Glutamatergic neuron (in vitro differentiated cells): ENCODE data around the gene ADAMTSL1. TPM values are rescaled to one million over a fixed set of nuclear protein-coding genes. Genes with fewer than 3 reads are reported as not detected.

Source experiments
- DNase-seq: peaks from one replicate; pipeline ENCODE4 v3.0.0; 2022
- H3K27ac Mint-ChIP-seq: one replicate; pipeline ENCODE4 v1.8.0; 2020; ENCODE audit warnings: mild to moderate bottlenecking, mixed read lengths, inconsistent platforms; ENCODE audit not compliant: unreplicated experiment
- H3K27me3 Mint-ChIP-seq: one replicate; pipeline ENCODE4 v1.8.0; 2020; ENCODE audit warnings: mild to moderate bottlenecking, moderate library complexity, mixed read lengths, inconsistent platforms; ENCODE audit not compliant: unreplicated experiment
- H3K36me3 Mint-ChIP-seq: one replicate; pipeline ENCODE4 v1.8.0; 2020; ENCODE audit warnings: mild to moderate bottlenecking, mixed read lengths, inconsistent platforms; ENCODE audit not compliant: unreplicated experiment
- H3K4me1 Mint-ChIP-seq: one replicate; pipeline ENCODE4 v1.8.0; 2020; ENCODE audit warnings: mild to moderate bottlenecking, low read depth, mixed read lengths, inconsistent platforms; ENCODE audit not compliant: unreplicated experiment
- H3K4me3 Mint-ChIP-seq: one replicate; pipeline ENCODE4 v1.8.0; 2020; ENCODE audit warnings: mild to moderate bottlenecking, mixed read lengths, inconsistent platforms; ENCODE audit not compliant: unreplicated experiment
- H3K9me3 Mint-ChIP-seq: one replicate; pipeline ENCODE4 v1.8.0; 2020; ENCODE audit warnings: mild to moderate bottlenecking, moderate library complexity, mixed read lengths, inconsistent platforms; ENCODE audit not compliant: unreplicated experiment
- total RNA-seq: library from RNA; stranded (reverse); fragmentation: NEBNext Ultra II Directional; extraction: Animal tissue kit (Norgen Biotek cat#: 25700); gene quantifications from one replicate; pipeline ENCODE4 v1.2.1, GENCODE V29; 2021; ENCODE audit not compliant: unreplicated experiment
- TF ChIP-seq, protein P1 (sequence below): fragments of 200-600 bp; sonication (generic); IDR thresholded peaks from one replicate; pipeline ENCODE4 v1.5.0; 2021; ENCODE audit not compliant: partially characterized antibody, unreplicated experiment

ADAMTSL1 gene
- total RNA-seq, 1 donor from 2014 or later = 0.91 TPM

DNA sequence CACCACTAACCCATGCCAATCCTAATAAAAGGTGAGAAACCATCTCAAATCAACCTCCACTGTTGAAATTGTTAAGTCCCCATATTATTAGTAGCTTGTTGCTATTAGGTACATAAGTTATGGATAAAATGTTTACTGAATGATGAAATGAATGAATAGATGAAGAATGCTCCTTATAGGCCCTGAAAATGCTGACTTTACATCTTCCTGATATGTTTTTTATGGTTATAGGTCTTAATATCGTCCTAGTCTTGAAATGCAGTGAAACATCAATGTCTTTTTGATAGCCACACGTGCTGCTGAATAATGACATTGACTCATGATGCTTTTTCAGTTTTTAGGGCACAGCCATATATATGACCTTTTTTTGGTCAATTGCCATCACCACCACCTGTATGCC, 281.3 kb downstream of the ADAMTSL1 start:
- Mint-ChIP-seq H3K9me3 (no peaks in the 10 kb centered on the region), H3K4me3 (no peak overlapping the region), H3K36me3 (no peaks in the 10 kb centered on the region), H3K4me1 (no peaks in the 10 kb centered on the region), H3K27ac (no peak overlapping the region), H3K27me3 (no peaks in the 10 kb centered on the region)
- TF ChIP-seq, protein P1, sequence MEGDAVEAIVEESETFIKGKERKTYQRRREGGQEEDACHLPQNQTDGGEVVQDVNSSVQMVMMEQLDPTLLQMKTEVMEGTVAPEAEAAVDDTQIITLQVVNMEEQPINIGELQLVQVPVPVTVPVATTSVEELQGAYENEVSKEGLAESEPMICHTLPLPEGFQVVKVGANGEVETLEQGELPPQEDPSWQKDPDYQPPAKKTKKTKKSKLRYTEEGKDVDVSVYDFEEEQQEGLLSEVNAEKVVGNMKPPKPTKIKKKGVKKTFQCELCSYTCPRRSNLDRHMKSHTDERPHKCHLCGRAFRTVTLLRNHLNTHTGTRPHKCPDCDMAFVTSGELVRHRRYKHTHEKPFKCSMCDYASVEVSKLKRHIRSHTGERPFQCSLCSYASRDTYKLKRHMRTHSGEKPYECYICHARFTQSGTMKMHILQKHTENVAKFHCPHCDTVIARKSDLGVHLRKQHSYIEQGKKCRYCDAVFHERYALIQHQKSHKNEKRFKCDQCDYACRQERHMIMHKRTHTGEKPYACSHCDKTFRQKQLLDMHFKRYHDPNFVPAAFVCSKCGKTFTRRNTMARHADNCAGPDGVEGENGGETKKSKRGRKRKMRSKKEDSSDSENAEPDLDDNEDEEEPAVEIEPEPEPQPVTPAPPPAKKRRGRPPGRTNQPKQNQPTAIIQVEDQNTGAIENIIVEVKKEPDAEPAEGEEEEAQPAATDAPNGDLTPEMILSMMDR = no peak
- no peak for DNase-seq

DNA sequence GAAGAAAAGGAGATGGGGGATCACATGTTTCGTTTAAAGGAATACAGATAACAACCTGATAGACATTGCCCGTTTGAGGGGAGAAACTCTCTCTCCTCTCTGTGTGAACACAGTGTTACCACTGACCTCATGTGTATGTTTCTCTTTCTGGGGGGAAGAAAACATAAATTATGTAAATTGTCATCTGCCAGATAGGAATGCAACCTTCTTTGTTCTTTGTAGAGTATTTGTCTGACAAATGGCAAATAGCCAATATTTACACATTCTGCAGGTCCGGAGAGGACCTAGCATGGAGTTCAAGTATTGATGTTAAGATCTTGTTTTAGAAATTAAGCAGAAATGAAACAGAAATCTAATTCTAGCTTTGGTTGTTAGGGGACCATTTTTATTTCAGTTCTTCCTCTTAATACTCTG, 282.8 kb downstream of the ADAMTSL1 start:
- H3K36me3 Mint-ChIP-seq = no peaks in the 10 kb centered on the region
- TF ChIP-seq, protein P1 = no peak
- no peaks in the 10 kb centered on the region for H3K27me3 Mint-ChIP-seq
- DNase-seq = no peak
- no peaks in the 10 kb centered on the region for H3K4me1 Mint-ChIP-seq
- H3K27ac Mint-ChIP-seq = no peak overlapping the region
- no peaks in the 10 kb centered on the region for H3K9me3 Mint-ChIP-seq
- no peak overlapping the region for H3K4me3 Mint-ChIP-seq

DNA sequence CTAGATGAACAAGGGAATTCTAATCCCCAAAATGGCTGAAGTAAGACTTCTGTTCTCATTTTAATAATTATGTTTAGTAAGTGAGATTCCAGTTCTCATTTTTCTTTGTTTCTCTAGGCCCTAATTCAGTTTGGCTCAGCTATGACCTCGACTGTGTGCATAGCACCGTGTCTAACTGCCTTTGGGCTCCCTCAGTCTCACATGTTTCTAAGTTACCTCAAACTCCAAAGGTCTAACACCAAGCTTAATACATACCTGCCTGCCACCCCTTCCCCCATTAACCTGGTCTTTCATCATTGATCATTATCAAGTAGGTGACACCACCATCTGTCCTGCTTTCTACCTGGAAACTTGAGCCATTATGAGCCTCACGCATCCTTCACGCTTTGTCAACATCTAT, 285.9 kb downstream of the ADAMTSL1 start:
- Mint-ChIP-seq H3K9me3 (no peaks in the 10 kb centered on the region), H3K36me3 (no peaks in the 10 kb centered on the region), H3K27ac (no peak overlapping the region), H3K4me3 (no peak overlapping the region), H3K27me3 (no peaks in the 10 kb centered on the region), H3K4me1 (no peaks in the 10 kb centered on the region)
- no peak for DNase-seq
- TF ChIP-seq, protein P1 = no peak

DNA sequence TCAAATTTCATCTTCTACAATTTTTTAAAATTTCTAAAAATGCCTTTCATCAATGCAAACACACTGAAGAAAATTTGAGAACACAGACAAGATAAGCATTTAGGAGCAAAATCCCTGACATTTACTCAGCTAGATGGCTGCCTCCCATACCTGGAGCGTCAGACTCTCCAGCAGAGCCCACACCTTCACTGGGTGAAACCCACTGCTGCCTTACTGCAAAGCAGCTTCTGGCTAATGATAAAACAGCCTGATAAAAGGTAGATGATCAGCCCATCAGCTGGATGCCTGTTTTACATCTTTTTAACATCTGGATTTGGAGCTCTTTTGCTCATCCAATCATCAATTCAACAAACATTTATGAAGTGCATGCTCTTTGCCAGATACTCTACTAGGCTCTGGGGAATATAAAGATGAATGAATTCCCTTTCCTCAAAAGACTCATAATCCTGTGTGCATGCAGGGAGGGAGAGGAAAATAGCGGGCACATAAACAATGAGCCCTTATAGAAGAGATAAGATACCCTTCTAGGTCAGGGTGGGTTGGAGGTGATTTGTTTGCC, 287.9 kb downstream of the ADAMTSL1 start:
- H3K27ac Mint-ChIP-seq = no peak overlapping the region
- no peaks in the 10 kb centered on the region for H3K4me1 Mint-ChIP-seq
- no peak overlapping the region for H3K4me3 Mint-ChIP-seq
- TF ChIP-seq, protein P1 = no peak
- no peaks in the 10 kb centered on the region for H3K27me3 Mint-ChIP-seq
- no peak for DNase-seq
- no peaks in the 10 kb centered on the region for H3K36me3 Mint-ChIP-seq
- H3K9me3 Mint-ChIP-seq = no peaks in the 10 kb centered on the region

DNA sequence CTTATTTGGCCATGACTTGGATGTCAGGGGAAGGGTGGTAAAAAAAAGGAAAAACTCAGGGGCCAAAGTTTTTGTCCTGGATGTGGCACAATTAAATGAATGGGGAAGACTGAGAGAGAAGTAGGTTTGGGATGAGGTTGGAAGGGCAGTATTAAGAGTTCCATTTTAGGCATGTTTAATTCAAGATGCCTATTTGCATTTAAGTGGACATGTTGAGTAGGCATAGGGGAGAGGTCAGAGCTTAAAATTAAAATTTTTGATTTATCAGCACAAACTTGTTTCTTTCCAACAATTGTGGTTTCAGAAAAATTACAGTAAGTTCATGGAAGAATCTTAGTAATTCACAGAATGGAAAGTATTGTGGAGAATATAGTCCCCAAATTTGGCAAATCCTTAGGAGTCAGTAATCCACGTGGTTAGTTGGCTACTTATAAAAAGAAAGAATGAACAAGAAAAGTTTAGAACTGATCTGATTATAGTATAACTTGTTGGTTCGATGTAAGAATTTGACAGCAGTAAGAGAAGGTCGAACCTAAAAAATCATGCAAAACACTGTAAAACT, 293.1 kb downstream of the ADAMTSL1 start:
- H3K9me3 Mint-ChIP-seq = no peaks in the 10 kb centered on the region
- H3K27me3 Mint-ChIP-seq = peaks cover 2% of the 10 kb centered on the region
- no peaks in the 10 kb centered on the region for H3K36me3 Mint-ChIP-seq
- no peak overlapping the region for H3K27ac Mint-ChIP-seq
- no peak for DNase-seq
- no peaks in the 10 kb centered on the region for H3K4me1 Mint-ChIP-seq
- H3K4me3 Mint-ChIP-seq = no peak overlapping the region
- TF ChIP-seq, protein P1 = no peak
